GM21529 (cell line): ENCODE data around the gene TMEM231.
"Not testable (repeated sequence)": the region's sequence is repeated elsewhere in the genome, so short reads cannot be mapped to it uniquely, and the experiment has no call there.

Experiments
- ATAC-seq: cut with Tn5 transposase; IDR thresholded peaks from one replicate; pipeline ENCODE4 v1.9.1; 2021; ENCODE audit not compliant: unreplicated experiment

TMEM231 gene

GRCh38 chr16:75532791-75533190 is 23.3 kb downstream of the TMEM231 start:
- ATAC-seq = no peak

- no peak for ATAC-seq
These were observed 23.8 kb downstream of the TMEM231 start for GRCh38 chr16:75532142-75532765.

GRCh38 chr16:75529959-75530358 is 26.1 kb downstream of the TMEM231 start:
- no peak for ATAC-seq

GRCh38 chr16:75529056-75529905 is 26.8 kb downstream of the TMEM231 start:
- no peak for ATAC-seq

- ATAC-seq = no peak
These were observed 28.2 kb downstream of the TMEM231 start for GRCh38 chr16:75527825-75528299.

GRCh38 chr16:75526032-75526790 is 29.8 kb downstream of the TMEM231 start:
- ATAC-seq = no peak

GRCh38 chr16:75519175-75519574 is 36.9 kb downstream of the TMEM231 start:
- ATAC-seq = no peak

GRCh38 chr16:75516189-75516966 is 39.7 kb downstream of the TMEM231 start:
- peak; percentile 0 for ATAC-seq

GRCh38 chr16:75514296-75514695 is 41.8 kb downstream of the TMEM231 start:
- ATAC-seq = no peak

- no peak for ATAC-seq
These were observed 49.5 kb downstream of the TMEM231 start for GRCh38 chr16:75506574-75506973.

GRCh38 chr16:75506107-75506506 is 49.9 kb downstream of the TMEM231 start:
- ATAC-seq = no peak

- ATAC-seq = no peak
These were observed 52.3 kb downstream of the TMEM231 start for GRCh38 chr16:75503801-75504200.

- no peak for ATAC-seq
These were observed 53.0 kb downstream of the TMEM231 start for GRCh38 chr16:75502916-75503605.

- not testable (repeated sequence) for ATAC-seq
These were observed 54.2 kb downstream of the TMEM231 start for GRCh38 chr16:75501820-75502219.

GRCh38 chr16:75501359-75501758 is 54.7 kb downstream of the TMEM231 start:
- ATAC-seq = no peak

- ATAC-seq = not testable (repeated sequence)
These were observed 57.3 kb downstream of the TMEM231 start for GRCh38 chr16:75498605-75499322.

- ATAC-seq = no peak
These were observed 58.5 kb downstream of the TMEM231 start for GRCh38 chr16:75497558-75497957.

- peak; percentile 64 for ATAC-seq
These were observed 60.9 kb downstream of the TMEM231 start, which contains the start of gene CHST6 for GRCh38 chr16:75495076-75495674. TSS of gene CHST6 (minus strand) at chr16:75495441. CDS start at chr16:75479828, 15,613 bp downstream.

- ATAC-seq = no peak
These were observed 61.4 kb downstream of the TMEM231 start for GRCh38 chr16:75494661-75495075.
